ENCODE results near the gene TXNDC16. TPM values are rescaled to one million over a fixed set of nuclear protein-coding genes. Genes with fewer than 3 reads are reported as not detected.

Gene TXNDC16
- total RNA-seq, 2 experiments from 2014 or later: 10.4 to 11.4 TPM

GRCh38 chr14:52464175-52464574 is 88.1 kb downstream of the TXNDC16 start:
- Mint-ChIP-seq H3K27me3 (no peaks in the 10 kb centered on the region), H3K36me3 (ENCODE audit: low read depth) (peaks cover 56% of the 10 kb centered on the region), H3K27ac (no peak overlapping the region), H3K4me1 (ENCODE audit: low read depth) (no peaks in the 10 kb centered on the region), H3K4me3 (no peak overlapping the region), H3K9me3 (peaks cover 2% of the 10 kb centered on the region)
- TF ChIP-seq CTCF (IDR thresholded peaks at IDR 0.05): no peak
- Histone ChIP-seq H3K36me3 (ENCODE audit: insufficient read depth, low read length) (peaks cover 17% of the 10 kb centered on the region), H3K27me3 (ENCODE audit: control insufficient read depth in 1 of 2, insufficient read depth in 2 of 2, low read length in 2 of 2) (no peaks in the 10 kb centered on the region), H3K27ac (ENCODE audit: low read depth in 1 of 2, low read length in 2 of 2) (no peak overlapping the region), H3K9me3 (ENCODE audit: control insufficient read depth in 1 of 2, insufficient read depth in 1 of 2, low read length in 2 of 2) (peaks cover 4 to 15% of the 10 kb centered on the region in 2 experiments), H3K4me3 (ENCODE audit: low read length) (no peak overlapping the region), H3K4me1 (ENCODE audit: insufficient read depth, low read length) (no peaks in the 10 kb centered on the region)
- ChIA-PET CTCF (no interaction called here), POLR2A (no interaction called here)
- intact Hi-C loops (cut with DNase I, micrococcal nuclease): no loop called here
- DNase-seq (no peak), ATAC-seq (ENCODE audit: poor library complexity) (no peak)

GRCh38 chr14:52463375-52463774 is 88.9 kb downstream of the TXNDC16 start:
- ChIA-PET CTCF (no interaction called here), POLR2A (no interaction called here)
- ATAC-seq (ENCODE audit: poor library complexity) (no peak), DNase-seq (no peak)
- Histone ChIP-seq H3K4me1 (ENCODE audit: insufficient read depth, low read length) (no peaks in the 10 kb centered on the region), H3K9me3 (ENCODE audit: control insufficient read depth in 1 of 2, insufficient read depth in 1 of 2, low read length in 2 of 2) (peaks cover 4 to 15% of the 10 kb centered on the region in 2 experiments), H3K36me3 (ENCODE audit: insufficient read depth, low read length) (peaks cover 12% of the 10 kb centered on the region), H3K27me3 (ENCODE audit: control insufficient read depth in 1 of 2, insufficient read depth in 2 of 2, low read length in 2 of 2) (no peaks in the 10 kb centered on the region), H3K27ac (ENCODE audit: low read depth in 1 of 2, low read length in 2 of 2) (no peak overlapping the region), H3K4me3 (ENCODE audit: low read length) (no peak overlapping the region)
- intact Hi-C loops (cut with DNase I, micrococcal nuclease): no loop called here
- no peaks in the 10 kb centered on the region for H3K4me1 Mint-ChIP-seq (ENCODE audit: low read depth)
- peaks cover 56% of the 10 kb centered on the region for H3K36me3 Mint-ChIP-seq (ENCODE audit: low read depth)
- H3K27ac Mint-ChIP-seq: no peak overlapping the region
- no peaks in the 10 kb centered on the region for H3K27me3 Mint-ChIP-seq
- TF ChIP-seq CTCF (IDR thresholded peaks at IDR 0.05): no peak
- H3K9me3 Mint-ChIP-seq: peaks cover 2% of the 10 kb centered on the region
- no peak overlapping the region for H3K4me3 Mint-ChIP-seq

- no peak overlapping the region for H3K4me3 ChIP-seq (ENCODE audit: low read length)
- peaks cover 4 to 15% of the 10 kb centered on the region in 2 experiments for H3K9me3 ChIP-seq (ENCODE audit: control insufficient read depth in 1 of 2, insufficient read depth in 1 of 2, low read length in 2 of 2)
- TF ChIP-seq CTCF (IDR thresholded peaks at IDR 0.05): no peak
- H3K36me3 ChIP-seq (ENCODE audit: insufficient read depth, low read length): peaks cover 12% of the 10 kb centered on the region
- no peak for DNase-seq
- H3K4me1 Mint-ChIP-seq (ENCODE audit: low read depth): no peaks in the 10 kb centered on the region
- H3K9me3 Mint-ChIP-seq: peaks cover 2% of the 10 kb centered on the region
- H3K27me3 Mint-ChIP-seq: no peaks in the 10 kb centered on the region
- H3K27ac ChIP-seq (ENCODE audit: low read depth in 1 of 2, low read length in 2 of 2): no peak overlapping the region
- no peak overlapping the region for H3K27ac Mint-ChIP-seq
- ChIA-PET CTCF (no interaction called here), POLR2A (no interaction called here)
- ATAC-seq (ENCODE audit: poor library complexity): no peak
- H3K4me1 ChIP-seq (ENCODE audit: insufficient read depth, low read length): no peaks in the 10 kb centered on the region
- H3K36me3 Mint-ChIP-seq (ENCODE audit: low read depth): peaks cover 63% of the 10 kb centered on the region
- H3K27me3 ChIP-seq (ENCODE audit: control insufficient read depth in 1 of 2, insufficient read depth in 2 of 2, low read length in 2 of 2): no peaks in the 10 kb centered on the region
- H3K4me3 Mint-ChIP-seq: no peak overlapping the region
- intact Hi-C loops (cut with DNase I, micrococcal nuclease): no loop called here
These were observed 90.6 kb downstream of the TXNDC16 start for GRCh38 chr14:52461721-52462120.

Data from CD4-positive, alpha-beta T cell (primary cell).